K562 (cell line): ENCODE results near the gene TNNT2. TPM values are rescaled to one million over a fixed set of nuclear protein-coding genes. Genes with fewer than 3 reads are reported as not detected.

Experiments
- ATAC-seq: fragments of 200-7000 bp; cut with Tn5 transposase; 3 replicates; pipeline ENCODE4 v1.9.1; 2020; ENCODE audit warnings: moderate library complexity
- BruUV-seq: library from RNA; stranded (reverse); fragments of 400-500 nt; replicated peaks from 2 replicates; lab custom pipeline; 2021; lab: Mats Ljungman, UMichigan
- CTCF ChIA-PET: fragments of 300-600 bp; formaldehyde crosslinking; extraction: SDS; loops from one replicate; lab custom pipeline; 2021; ENCODE audit warnings: low intra/inter-chr PET ratio; lab: Yijun Ruan, JAX
- POLR2A ChIA-PET: fragments of 300-600, 350-650 bp; sonication (Branson Sonifier 250); formaldehyde crosslinking; extraction: SDS; loops from one replicate; lab custom pipeline; 2021; ENCODE audit warnings: antibody characterized with exemption, inconsistent platforms; lab: Yijun Ruan, JAX
- DNase-seq, 4 experiments: peaks; one replicate each; pipeline versions ENCODE4 v3.0.0 to v3.0.0-alpha.2; 2011 to 2018; ENCODE audit warnings: low spot score in 3 of 4, mixed read lengths in 3 of 4; ENCODE audit errors: extremely low read depth in 1 of 4
- FAIRE-seq: peaks from 2 replicates; lab custom pipeline; 2011; peaks lifted over from hg19 to GRCh38; lab: Jason Lieb, UNC
- H2AFZ ChIP-seq: 2 replicates; pipeline ENCODE4 v1.6.0; 2011; ENCODE audit warnings: low read depth, low read length, control low read depth, inconsistent platforms
- H3K27ac ChIP-seq: fragments of 200-600 bp; 3 replicates; pipeline ENCODE4 v1.8.0; 2011; ENCODE audit warnings: low read depth, mild to moderate bottlenecking, control low read depth, inconsistent platforms, low read length, moderate library complexity, mixed read lengths; ENCODE audit errors: extremely low read depth
- H3K27me3 ChIP-seq, 2 experiments: fragments of 300-600 bp in 1 of 2; 2 replicates in 1 of 2; 3 replicates in 1 of 2; pipeline versions ENCODE4 v1.6.0 to v1.8.0; 2011; ENCODE audit warnings: inconsistent platforms in 2 of 2, low read length in 2 of 2, mild to moderate bottlenecking in 1 of 2, mixed read lengths in 1 of 2, moderate library complexity in 1 of 2; ENCODE audit not compliant: control insufficient read depth in 2 of 2, insufficient read depth in 2 of 2
- H3K36me3 ChIP-seq: fragments of 300-600 bp; 3 replicates; pipeline ENCODE4 v1.8.0; 2011; ENCODE audit warnings: mild to moderate bottlenecking, low read length, inconsistent platforms; ENCODE audit not compliant: control insufficient read depth, insufficient read depth
- H3K4me1 ChIP-seq, 2 experiments: fragments of 200-600 bp in 1 of 2; replicated peaks in 1 of 2; 2 replicates in 1 of 2; 3 replicates in 1 of 2; pipeline versions ENCODE4 v1.5.1 to v1.8.0; 2011; ENCODE audit warnings: inconsistent platforms in 2 of 2, low read length in 2 of 2, mild to moderate bottlenecking in 1 of 2, mixed read lengths in 1 of 2, moderate library complexity in 1 of 2; ENCODE audit not compliant: control insufficient read depth in 2 of 2, insufficient read depth in 2 of 2
- H3K4me2 ChIP-seq: 2 replicates; pipeline ENCODE4 v1.6.1; 2011; ENCODE audit warnings: low read length, control low read depth, inconsistent platforms, mixed read lengths; ENCODE audit not compliant: insufficient read depth
- H3K4me3 ChIP-seq: fragments of 200-600 bp; sonication (generic), shearing (Covaris generic); 2 replicates; pipeline ENCODE4 v1.5.1; 2016; ENCODE audit warnings: control low read depth, inconsistent platforms
- H3K79me2 ChIP-seq: fragments of 200-600 bp; 3 replicates; pipeline ENCODE4 v1.8.0; 2011; ENCODE audit warnings: low read length, inconsistent platforms; ENCODE audit not compliant: control insufficient read depth, insufficient read depth
- H3K9ac ChIP-seq, 2 experiments: 2 replicates each; pipeline versions ENCODE4 v1.6.0 to v1.6.1; 2011; ENCODE audit warnings: low read depth in 2 of 2, low read length in 2 of 2, control low read depth in 1 of 2, inconsistent platforms in 1 of 2, mild to moderate bottlenecking in 1 of 2, mixed read lengths in 1 of 2; ENCODE audit not compliant: insufficient read depth in 1 of 2
- H3K9me1 ChIP-seq: one replicate; pipeline ENCODE4 v1.6.0; 2011; ENCODE audit warnings: inconsistent platforms, mild to moderate bottlenecking, low read length, moderate library complexity; ENCODE audit not compliant: control insufficient read depth, insufficient read depth
- H3K9me3 ChIP-seq: replicated peaks from 2 replicates; pipeline ENCODE4 v1.5.1; 2011; ENCODE audit warnings: low read depth, low read length, inconsistent platforms; ENCODE audit not compliant: control insufficient read depth, insufficient read depth
- H4K20me1 ChIP-seq: replicated peaks from 2 replicates; pipeline ENCODE4 v1.6.1; 2011; ENCODE audit warnings: low read length, inconsistent platforms, mixed read lengths; ENCODE audit not compliant: control insufficient read depth, insufficient read depth
- DACH1 ChIP-seq: fragments of 450-650 bp; IDR thresholded peaks from 2 replicates; pipeline ENCODE4 v1.6.1; 2018; ENCODE audit not compliant: partially characterized antibody
- ETV1 ChIP-seq: fragments of 450-650 bp; conservative IDR thresholded peaks from 2 replicates; pipeline ENCODE4 v1.6.1; 2016; ENCODE audit warnings: missing genetic modification characterization, control low read depth, low read depth, missing compliant biosample characterization
- FOXA1 ChIP-seq: fragments of 450-650 bp; IDR thresholded peaks from 2 replicates; pipeline ENCODE4 v1.6.1; 2016; ENCODE audit warnings: mild to moderate bottlenecking, borderline replicate concordance
- FOXM1 ChIP-seq, 2 experiments: fragments of 450-650 bp in 1 of 2; sonication (generic) in 1 of 2; formaldehyde crosslinking in 1 of 2; IDR thresholded peaks; 2 replicates each; pipeline versions ENCODE4 v1.6.1 to v1.9.0; 2017 to 2022; ENCODE audit warnings: low read depth in 2 of 2, mild to moderate bottlenecking in 2 of 2, missing genetic modification reagents in 1 of 2, moderate library complexity in 1 of 2
- HIVEP1 ChIP-seq: fragments of 250-450 bp; sonication (Bioruptor Pico); IDR thresholded peaks from 2 replicates; pipeline ENCODE4 v1.4.0; 2020; ENCODE audit warnings: mild to moderate bottlenecking
- ILF3 ChIP-seq: fragments of 450-650 bp; IDR thresholded peaks from 2 replicates; pipeline ENCODE4 v1.6.1; 2018; ENCODE audit warnings: antibody characterized with exemption, mild to moderate bottlenecking, moderate library complexity, borderline replicate concordance
- KDM5B ChIP-seq: fragments of 200-600 bp; sonication (generic); IDR thresholded peaks from 2 replicates; pipeline ENCODE4 v1.6.1; 2012; ENCODE audit warnings: low read depth, mild to moderate bottlenecking, moderate library complexity, low read length, control low read depth, inconsistent platforms; ENCODE audit not compliant: insufficient replicate concordance
- OTX1 ChIP-seq: fragments of 450-650 bp; formaldehyde crosslinking; IDR thresholded peaks from 2 replicates; pipeline ENCODE4 v1.4.0; 2022; ENCODE audit warnings: mild to moderate bottlenecking
- SPI1 ChIP-seq: IDR thresholded peaks from 2 replicates; pipeline ENCODE4 v1.6.1; 2011; ENCODE audit warnings: low read depth, low read length, control low read depth, borderline replicate concordance
- ZNF133 ChIP-seq: fragments of 250-450 bp; sonication (Bioruptor Pico); IDR thresholded peaks from 2 replicates; pipeline ENCODE4 v1.4.0; 2020; ENCODE audit warnings: mild to moderate bottlenecking
- WGBS: fragments of 100-300 bp; shearing (Covaris generic); methylation state at CpG from one replicate; pipeline ENCODE4 v1.1.6; 2016; ENCODE audit warnings: low coverage, mixed read lengths; ENCODE audit not compliant: insufficient coverage; ENCODE audit errors: missing lambda C conversion rate; 5-methylcytosine and 5-hydroxymethylcytosine counted together
- in situ Hi-C: fragments of 300-500 bp; cut with MboI; formaldehyde crosslinking; loops from 4 replicates; pipeline ENCODE4 v1.15.0; 2018; ENCODE audit warnings: inconsistent platforms, mixed read lengths
- intact Hi-C: fragments of 100-400 bp; cut with micrococcal nuclease; formaldehyde crosslinking; loops from 2 replicates; pipeline ENCODE4 v1.14.2; 2022
- polyA plus RNA-seq, 8 experiments: library from polyadenylated mRNA; depleted of rRNA in 4 of 8; stranded (reverse) in 5 of 8; unstranded in 3 of 8; fragments of >200 nt; fragmentation: Nextera tagmentation in 2 of 8; fragmentation: Illumina TruSeq in 1 of 8; extraction: Ambion mirVana in 2 of 8; extraction: Trizol in 1 of 8; gene quantifications; 2 replicates each; pipeline versions ENCODE4 v1.2.1 to v1.2.3, GENCODE V29; 2011 to 2014; ENCODE audit warnings: inconsistent platforms in 1 of 8, missing spikeins in 1 of 8
- total RNA-seq, 7 experiments: library from RNA; depleted of rRNA in 6 of 7; stranded (reverse); fragments of >200 nt in 6 of 7; fragmentation: Illumina TruSeq in 2 of 7; extraction: Trizol in 2 of 7; gene quantifications; 2 replicates each; pipeline versions ENCODE4 v1.2.1 to v1.2.3, GENCODE V29; 2011 to 2021; ENCODE audit warnings: low replicate concordance in 1 of 7
- TF ChIP-seq, protein P1 (sequence below): sonication (generic); formaldehyde crosslinking; IDR thresholded peaks from 2 replicates; pipeline ENCODE4 v1.9.0; 2022; ENCODE audit warnings: mild to moderate bottlenecking, missing genetic modification reagents
- TF ChIP-seq, protein P2 (sequence below): fragments of 250-450 bp; sonication (Bioruptor Pico); IDR thresholded peaks from 2 replicates; pipeline ENCODE4 v1.9.0; 2021; ENCODE audit warnings: mild to moderate bottlenecking
- TF ChIP-seq, protein P3 (sequence below), 2 experiments: IDR thresholded peaks; 2 replicates each; pipeline ENCODE4 v1.6.1; 2011; ENCODE audit warnings: borderline replicate concordance in 1 of 2, control low read depth in 1 of 2, low read depth in 1 of 2, low read length in 1 of 2, mild to moderate bottlenecking in 1 of 2, mixed read lengths in 1 of 2, moderate library complexity in 1 of 2; ENCODE audit not compliant: insufficient read depth in 1 of 2, insufficient read length in 1 of 2, poor library complexity in 1 of 2, severe bottlenecking in 1 of 2; ENCODE audit errors: extremely low read depth in 1 of 2
- TF ChIP-seq, protein P4 (sequence below): fragments of 250-450 bp; sonication (Bioruptor Pico); IDR thresholded peaks from 2 replicates; pipeline ENCODE4 v1.4.0; 2020

The TNNT2 gene
- total and polyA plus RNA-seq, 9 of the 15 experiments (the other 6 are each of a cell fraction or from before 2014, with no cell fraction given): not detected

DNA sequence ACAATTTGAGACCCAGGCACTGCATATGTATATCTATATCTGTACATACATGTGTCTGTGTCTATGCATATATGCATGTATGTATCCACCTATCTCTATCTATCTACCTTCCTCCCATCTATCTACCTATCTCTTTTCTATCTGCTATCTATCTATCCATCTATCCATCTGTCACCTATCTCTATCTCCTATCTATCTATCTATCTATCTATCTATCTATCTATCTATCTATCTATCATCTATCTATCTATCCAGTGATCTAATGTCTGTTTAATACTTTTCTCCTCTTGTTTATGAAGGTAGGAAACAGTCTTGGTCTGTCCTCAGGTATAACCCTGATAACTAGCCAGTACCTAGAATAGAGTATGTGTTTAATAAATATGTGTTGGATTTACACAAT is 25.9 kb downstream of the TNNT2 start (continued):
- TF ChIP-seq, protein P1, sequence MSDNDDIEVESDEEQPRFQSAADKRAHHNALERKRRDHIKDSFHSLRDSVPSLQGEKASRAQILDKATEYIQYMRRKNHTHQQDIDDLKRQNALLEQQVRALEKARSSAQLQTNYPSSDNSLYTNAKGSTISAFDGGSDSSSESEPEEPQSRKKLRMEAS (CRISPR knock-in tag): no peak
- TF ChIP-seq DACH1: peak; percentile 99

DNA sequence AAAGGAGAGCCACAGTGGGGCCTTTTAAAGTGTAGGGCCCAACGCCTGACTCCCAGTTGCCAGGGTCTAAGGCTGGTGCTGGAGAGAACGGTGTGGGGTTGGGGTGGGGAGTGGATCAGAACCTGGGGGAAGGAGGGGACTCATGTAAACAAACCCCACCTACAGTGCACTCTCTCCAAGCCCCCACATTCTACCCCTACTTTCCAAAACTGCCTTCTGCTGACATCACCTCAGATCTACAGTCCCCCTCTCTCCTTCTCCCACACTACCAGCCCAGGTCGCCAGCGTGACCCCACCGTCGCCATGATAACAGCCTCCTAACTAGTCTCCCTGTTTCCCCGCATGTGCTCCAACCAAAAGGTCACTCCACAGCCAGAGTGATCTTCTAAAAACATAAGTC is 26.6 kb downstream of the TNNT2 start:
- peaks cover 24% of the 10 kb centered on the region for H4K20me1 ChIP-seq
- TF ChIP-seq KDM5B (no peak), SPI1 (no peak), FOXM1 (IDR thresholded peaks at IDR 0.05; ENCODE audit: low read depth) (no peak), FOXM1 (CRISPR knock-in tag; IDR thresholded peaks at IDR 0.05; ENCODE audit: low read depth) (no peak), HIVEP1 (CRISPR knock-in tag) (no peak), ILF3 (no peak), ETV1 (tag) (no peak), ZNF133 (CRISPR knock-in tag) (no peak), FOXA1 (no peak), OTX1 (CRISPR knock-in tag) (no peak)
- TF ChIP-seq, protein P2, sequence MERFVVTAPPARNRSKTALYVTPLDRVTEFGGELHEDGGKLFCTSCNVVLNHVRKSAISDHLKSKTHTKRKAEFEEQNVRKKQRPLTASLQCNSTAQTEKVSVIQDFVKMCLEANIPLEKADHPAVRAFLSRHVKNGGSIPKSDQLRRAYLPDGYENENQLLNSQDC (CRISPR knock-in tag): no peak
- TF ChIP-seq, protein P3, sequence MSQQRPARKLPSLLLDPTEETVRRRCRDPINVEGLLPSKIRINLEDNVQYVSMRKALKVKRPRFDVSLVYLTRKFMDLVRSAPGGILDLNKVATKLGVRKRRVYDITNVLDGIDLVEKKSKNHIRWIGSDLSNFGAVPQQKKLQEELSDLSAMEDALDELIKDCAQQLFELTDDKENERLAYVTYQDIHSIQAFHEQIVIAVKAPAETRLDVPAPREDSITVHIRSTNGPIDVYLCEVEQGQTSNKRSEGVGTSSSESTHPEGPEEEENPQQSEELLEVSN (IDR thresholded peaks at IDR 0.05; ENCODE audit: borderline replicate concordance in 1 of 2, extremely low read depth in 1 of 2, insufficient read depth in 1 of 2, insufficient read length in 1 of 2, low read depth in 1 of 2, low read length in 1 of 2, poor library complexity in 1 of 2, severe bottlenecking in 1 of 2): no peak
- TF ChIP-seq, protein P4, sequence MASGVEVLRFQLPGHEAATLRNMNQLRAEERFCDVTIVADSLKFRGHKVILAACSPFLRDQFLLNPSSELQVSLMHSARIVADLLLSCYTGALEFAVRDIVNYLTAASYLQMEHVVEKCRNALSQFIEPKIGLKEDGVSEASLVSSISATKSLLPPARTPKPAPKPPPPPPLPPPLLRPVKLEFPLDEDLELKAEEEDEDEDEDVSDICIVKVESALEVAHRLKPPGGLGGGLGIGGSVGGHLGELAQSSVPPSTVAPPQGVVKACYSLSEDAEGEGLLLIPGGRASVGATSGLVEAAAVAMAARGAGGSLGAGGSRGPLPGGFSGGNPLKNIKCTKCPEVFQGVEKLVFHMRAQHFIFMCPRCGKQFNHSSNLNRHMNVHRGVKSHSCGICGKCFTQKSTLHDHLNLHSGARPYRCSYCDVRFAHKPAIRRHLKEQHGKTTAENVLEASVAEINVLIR (CRISPR knock-in tag): no peak

More for the DNA sequence above, 26.6 kb downstream of the TNNT2 start:
- in situ Hi-C loops: no loop called here
- Histone ChIP-seq H3K4me2 (no peak overlapping the region), H3K4me1 (no peaks in the 10 kb centered on the region), H3K9me1 (no peaks in the 10 kb centered on the region), H2AFZ (no peak overlapping the region), H3K27ac (no peak overlapping the region), H3K9ac (no peak overlapping the region), H3K9me3 (no peaks in the 10 kb centered on the region), H3K79me2 (no peaks in the 10 kb centered on the region), H3K36me3 (no peaks in the 10 kb centered on the region), H3K4me3 (no peak overlapping the region), H3K27me3 (peaks cover 0 to 37% of the 10 kb centered on the region in 2 experiments; a peak in 2 of 5 replicates)
- CTCF ChIA-PET: interaction anchor here (0.6 kb wide), 1 partner anchor 254 kb away, joined by 4 read pairs; no protein-coding TSS in a partner anchor
- WGBS: 0% methylated on average over 7 of the region's 7 CpGs
- FAIRE-seq (no peak), DNase-seq (no peak), ATAC-seq (no peak)
- intact Hi-C loops: no loop called here
- POLR2A ChIA-PET: no interaction called here
- BruUV-seq: no TSS peak
